HG02642 (cell line): ENCODE results near the gene NACC2.

ENCODE experiments used
- ATAC-seq: cut with Tn5 transposase; IDR thresholded peaks from one replicate; pipeline ENCODE4 v1.9.1; 2021; ENCODE audit warnings: mild to moderate bottlenecking; ENCODE audit not compliant: unreplicated experiment, poor library complexity

The NACC2 gene

GRCh38 chr9:136003411-136004218 is 91.5 kb downstream of the NACC2 start:
- no peak for ATAC-seq

GRCh38 chr9:136002881-136003280 is 92.2 kb downstream of the NACC2 start:
- no peak for ATAC-seq

GRCh38 chr9:136002215-136002614 is 92.9 kb downstream of the NACC2 start:
- no peak for ATAC-seq

- no peak for ATAC-seq
Measured at GRCh38 chr9:136001231-136001630, 93.9 kb downstream of the NACC2 start.

GRCh38 chr9:135998410-135999071 is 96.5 kb downstream of the NACC2 start:
- no peak for ATAC-seq

- ATAC-seq = no peak
Measured at GRCh38 chr9:135998016-135998380, 97.1 kb downstream of the NACC2 start.

- no peak for ATAC-seq
Measured at GRCh38 chr9:135997090-135998015, 97.7 kb downstream of the NACC2 start.

- no peak for ATAC-seq
Measured at GRCh38 chr9:135995816-135996215, 99.3 kb downstream of the NACC2 start.

- ATAC-seq = no peak
Measured at GRCh38 chr9:135994501-135995192, 100.4 kb downstream of the NACC2 start.

GRCh38 chr9:135993765-135994500 is 101.2 kb downstream of the NACC2 start:
- ATAC-seq = no peak

GRCh38 chr9:135993409-135993742 is 101.7 kb downstream of the NACC2 start:
- ATAC-seq = no peak

GRCh38 chr9:135992486-135993408 is 102.3 kb downstream of the NACC2 start:
- no peak for ATAC-seq

- no peak for ATAC-seq
Measured at GRCh38 chr9:135991771-135992170, 103.3 kb downstream of the NACC2 start.

- no peak for ATAC-seq
Measured at GRCh38 chr9:135990468-135991429, 104.3 kb downstream of the NACC2 start.

GRCh38 chr9:135989722-135990467 is 105.2 kb downstream of the NACC2 start:
- ATAC-seq = no peak

- ATAC-seq = no peak
Measured at GRCh38 chr9:135989157-135989556, 105.9 kb downstream of the NACC2 start.

- ATAC-seq = no peak
Measured at GRCh38 chr9:135988493-135988892, 106.6 kb downstream of the NACC2 start.
